Measurements from ENCODE around the gene KCNK7.
"Not testable (repeated sequence)": the region's sequence is repeated elsewhere in the genome, so short reads cannot be mapped to it uniquely, and the experiment has no call there.

GRCh38 chr11:65639228-65639597 is 43.6 kb upstream of the KCNK7 start:
- TF ChIP-seq REST (IDR thresholded peaks at IDR 0.05; ENCODE audit: low read depth, low read length); CTCF (IDR thresholded peaks at IDR 0.05); USF2 (IDR thresholded peaks at IDR 0.05; ENCODE audit: borderline replicate concordance, low read depth, low read length); RXRA (IDR thresholded peaks at IDR 0.05; ENCODE audit: borderline replicate concordance, low read depth): not testable (repeated sequence)

All from SK-N-SH (cell line).